K562 (cell line): ENCODE results near the gene IL4I1. TPM values are rescaled to one million over a fixed set of nuclear protein-coding genes. Genes with fewer than 3 reads are reported as not detected.

ENCODE experiments used
- CEBPG ChIP-seq, 3 experiments: fragments of 200-800 bp in 1 of 3; sonication (Bioruptor generic) in 1 of 3; sonication (generic) in 1 of 3; formaldehyde crosslinking in 1 of 3; IDR thresholded peaks in 2 of 3; conservative IDR thresholded peaks in 1 of 3; 2 replicates each; pipeline versions ENCODE4 v1.6.1 to v1.8.0; 2016 to 2022; ENCODE audit warnings: missing compliant biosample characterization in 2 of 3, missing genetic modification characterization in 2 of 3, mild to moderate bottlenecking in 1 of 3, missing genetic modification reagents in 1 of 3
- DMBX1 ChIP-seq: fragments of 250-450 bp; sonication (Bioruptor Pico); IDR thresholded peaks from 2 replicates; pipeline ENCODE4 v1.8.0; 2022; ENCODE audit warnings: inconsistent platforms, mild to moderate bottlenecking, moderate library complexity, borderline replicate concordance
- FOXJ2 ChIP-seq: fragments of 200-800 bp; sonication (Bioruptor generic); IDR thresholded peaks from 2 replicates; pipeline ENCODE4 v1.6.1; 2016; ENCODE audit warnings: missing genetic modification characterization, missing compliant biosample characterization
- GABPB1 ChIP-seq: sonication (generic); formaldehyde crosslinking; IDR thresholded peaks from 2 replicates; pipeline ENCODE4 v1.8.0; 2022; ENCODE audit warnings: mild to moderate bottlenecking, missing genetic modification reagents
- HDAC2 ChIP-seq: fragments of 450-650 bp; IDR thresholded peaks from 2 replicates; pipeline ENCODE4 v1.6.1; 2016; ENCODE audit warnings: mild to moderate bottlenecking
- KDM5B ChIP-seq: fragments of 200-600 bp; sonication (generic); IDR thresholded peaks from 2 replicates; pipeline ENCODE4 v1.6.1; 2012; ENCODE audit warnings: low read depth, mild to moderate bottlenecking, moderate library complexity, low read length, control low read depth, inconsistent platforms; ENCODE audit not compliant: insufficient replicate concordance
- MBD2 ChIP-seq: sonication (generic); IDR thresholded peaks from 2 replicates; pipeline ENCODE4 v1.6.1; 2016; ENCODE audit warnings: low read depth, borderline replicate concordance
- NBN ChIP-seq: fragments of 450-650 bp; IDR thresholded peaks from 2 replicates; pipeline ENCODE4 v1.6.1; 2016; ENCODE audit warnings: low read depth, mild to moderate bottlenecking
- NR2F6 ChIP-seq: fragments of 450-650 bp; formaldehyde crosslinking; IDR thresholded peaks from 2 replicates; pipeline ENCODE4 v1.4.0; 2020; ENCODE audit warnings: mild to moderate bottlenecking
- PCBP1 ChIP-seq: fragments of 200-400 bp; formaldehyde crosslinking; IDR thresholded peaks from 2 replicates; pipeline ENCODE4 v1.6.1; 2018; ENCODE audit warnings: mild to moderate bottlenecking, low read depth, low read length; ENCODE audit not compliant: poor library complexity, severe bottlenecking
- RAD51 ChIP-seq: fragments of 450-650 bp; IDR thresholded peaks from 2 replicates; pipeline ENCODE4 v1.7.1; 2016; ENCODE audit warnings: low read depth, mild to moderate bottlenecking, borderline replicate concordance
- RBM15 ChIP-seq: fragments of 200-400 bp; formaldehyde crosslinking; IDR thresholded peaks from 2 replicates; pipeline ENCODE4 v1.6.1; 2018; ENCODE audit warnings: mild to moderate bottlenecking, low read length, moderate library complexity; ENCODE audit not compliant: insufficient read depth
- SLC30A9 ChIP-seq: fragments of 250-450 bp; sonication (Bioruptor Pico); IDR thresholded peaks from 2 replicates; pipeline ENCODE4 v1.8.0; 2022; ENCODE audit warnings: mild to moderate bottlenecking, moderate library complexity
- SMARCC2 ChIP-seq: fragments of 450-650 bp; IDR thresholded peaks from 2 replicates; pipeline ENCODE4 v1.6.1; 2017; ENCODE audit warnings: antibody characterized with exemption, moderate library complexity, mild to moderate bottlenecking, low read depth
- TCFL5 ChIP-seq: fragments of 250-450 bp; sonication (Bioruptor Pico); conservative IDR thresholded peaks from 2 replicates; pipeline ENCODE4 v1.6.1; 2021; ENCODE audit warnings: mild to moderate bottlenecking, moderate library complexity, matching md5 sums
- TFAM ChIP-seq: fragments of 250-450 bp; sonication (Bioruptor Pico); conservative IDR thresholded peaks from 2 replicates; pipeline ENCODE4 v1.5.0; 2021; ENCODE audit warnings: mild to moderate bottlenecking, moderate library complexity
- TOE1 ChIP-seq, 2 experiments: fragments of 450-650 bp in 1 of 2; sonication (generic) in 1 of 2; formaldehyde crosslinking in 1 of 2; IDR thresholded peaks; 2 replicates each; pipeline versions ENCODE4 v1.7.1 to v1.8.0; 2016 to 2022; ENCODE audit warnings: borderline replicate concordance in 2 of 2, mild to moderate bottlenecking in 2 of 2, antibody characterized with exemption in 1 of 2, inconsistent platforms in 1 of 2, low read depth in 1 of 2, missing genetic modification reagents in 1 of 2, moderate library complexity in 1 of 2
- XRCC4 ChIP-seq: IDR thresholded peaks from one replicate; pipeline ENCODE4 v1.6.1; 2011; ENCODE audit not compliant: insufficient read depth, insufficient read length; ENCODE audit errors: extremely low read depth
- ZNF165 ChIP-seq: fragments of 250-450 bp; sonication (Bioruptor Pico); IDR thresholded peaks from 2 replicates; pipeline ENCODE4 v1.4.0; 2020; ENCODE audit warnings: borderline replicate concordance
- ZNF518B ChIP-seq: fragments of 250-450 bp; sonication (Bioruptor Pico); IDR thresholded peaks from 2 replicates; pipeline ENCODE4 v1.5.0; 2021; ENCODE audit warnings: mild to moderate bottlenecking, moderate library complexity
- polyA plus RNA-seq, 8 experiments: library from polyadenylated mRNA; depleted of rRNA in 4 of 8; stranded (reverse) in 5 of 8; unstranded in 3 of 8; fragments of >200 nt; fragmentation: Nextera tagmentation in 2 of 8; fragmentation: Illumina TruSeq in 1 of 8; extraction: Ambion mirVana in 2 of 8; extraction: Trizol in 1 of 8; gene quantifications; 2 replicates each; pipeline versions ENCODE4 v1.2.1 to v1.2.3, GENCODE V29; 2011 to 2014; ENCODE audit warnings: inconsistent platforms in 1 of 8, missing spikeins in 1 of 8
- total RNA-seq, 7 experiments: library from RNA; depleted of rRNA in 6 of 7; stranded (reverse); fragments of >200 nt in 6 of 7; fragmentation: Illumina TruSeq in 2 of 7; extraction: Trizol in 2 of 7; gene quantifications; 2 replicates each; pipeline versions ENCODE4 v1.2.1 to v1.2.3, GENCODE V29; 2011 to 2021; ENCODE audit warnings: low replicate concordance in 1 of 7
- TF ChIP-seq, protein P1 (sequence below): fragments of 250-450 bp; sonication (Bioruptor Pico); IDR thresholded peaks from 2 replicates; pipeline ENCODE4 v1.5.0; 2020; ENCODE audit warnings: mild to moderate bottlenecking

The IL4I1 gene
- total and polyA plus RNA-seq, 9 of the 15 experiments (the other 6 are each of a cell fraction or from before 2014, with no cell fraction given), result 0.06 to 0.95 (median 0.43) TPM; not detected in 2

DNA sequence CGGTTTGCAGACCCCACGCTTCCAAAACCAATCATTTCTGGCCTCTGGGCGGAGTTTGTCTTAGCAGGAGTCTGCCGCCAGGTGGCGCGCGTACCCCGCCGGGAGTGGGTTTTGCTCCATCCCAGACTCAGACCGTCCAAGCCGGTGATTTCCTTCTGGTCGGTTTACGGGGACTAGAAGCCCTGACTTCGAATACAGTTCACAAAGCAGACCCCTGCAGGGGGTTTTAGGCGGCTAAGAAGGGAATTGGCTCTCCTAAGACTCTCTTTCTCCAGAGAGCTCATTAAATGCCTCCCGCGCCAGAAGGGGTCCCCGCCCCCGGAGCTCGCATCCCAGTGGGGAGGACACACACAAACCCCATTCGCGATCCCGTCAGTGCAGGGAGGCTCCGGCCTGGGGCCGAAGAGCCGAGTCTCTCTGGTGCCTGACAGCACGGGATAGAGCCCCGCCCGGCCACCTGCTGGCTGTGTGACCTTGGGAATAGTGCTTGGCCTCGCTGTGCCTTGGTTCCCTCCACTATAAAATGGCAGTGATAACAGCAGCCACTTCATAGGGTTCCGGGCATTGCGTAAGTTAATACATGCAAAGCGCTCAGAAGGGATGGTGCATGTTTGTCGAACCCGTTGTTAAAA lies 41.2 kb upstream of the IL4I1 start (continued):
- no peak for TF ChIP-seq FOXJ2 (tag)
- TF ChIP-seq SMARCC2, result no peak
- no peak for TF ChIP-seq TCFL5 (CRISPR knock-in tag)
- TF ChIP-seq NBN, result 0 out of 2 replicates have a peak, but pooled peaks have one; percentile 41
- TF ChIP-seq MBD2, result no peak
- TF ChIP-seq RAD51, result no peak
- no peak for TF ChIP-seq GABPB1 (CRISPR knock-in tag)
- TF ChIP-seq HDAC2, result 0 out of 2 replicates have a peak, but pooled peaks have one; percentile 13
- no peak for TF ChIP-seq RBM15
- no peak for TF ChIP-seq XRCC4
- TF ChIP-seq CEBPG (CRISPR knock-in tag; IDR thresholded peaks at IDR 0.05), result no peak
- TF ChIP-seq CEBPG (tag; conservative IDR thresholded peaks at IDR 0.05 in 1 of 2, IDR thresholded peaks at IDR 0.05 in 1 of 2), result no peak
- no peak for TF ChIP-seq SLC30A9 (CRISPR knock-in tag)
- TF ChIP-seq NR2F6 (CRISPR knock-in tag), result no peak
- TF ChIP-seq ZNF518B (CRISPR knock-in tag), result no peak
- TF ChIP-seq, protein P1, sequence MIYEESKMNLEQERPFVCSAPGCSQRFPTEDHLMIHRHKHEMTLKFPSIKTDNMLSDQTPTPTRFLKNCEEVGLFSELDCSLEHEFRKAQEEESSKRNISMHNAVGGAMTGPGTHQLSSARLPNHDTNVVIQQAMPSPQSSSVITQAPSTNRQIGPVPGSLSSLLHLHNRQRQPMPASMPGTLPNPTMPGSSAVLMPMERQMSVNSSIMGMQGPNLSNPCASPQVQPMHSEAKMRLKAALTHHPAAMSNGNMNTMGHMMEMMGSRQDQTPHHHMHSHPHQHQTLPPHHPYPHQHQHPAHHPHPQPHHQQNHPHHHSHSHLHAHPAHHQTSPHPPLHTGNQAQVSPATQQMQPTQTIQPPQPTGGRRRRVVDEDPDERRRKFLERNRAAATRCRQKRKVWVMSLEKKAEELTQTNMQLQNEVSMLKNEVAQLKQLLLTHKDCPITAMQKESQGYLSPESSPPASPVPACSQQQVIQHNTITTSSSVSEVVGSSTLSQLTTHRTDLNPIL (CRISPR knock-in tag), result no peak
- no peak for TF ChIP-seq DMBX1 (CRISPR knock-in tag)
- no peak for TF ChIP-seq TFAM
- no peak for TF ChIP-seq PCBP1
- no peak for TF ChIP-seq ZNF165 (CRISPR knock-in tag)
- no peak for TF ChIP-seq KDM5B
- TF ChIP-seq TOE1 (IDR thresholded peaks at IDR 0.05; ENCODE audit: borderline replicate concordance), result no peak
- no peak for TF ChIP-seq TOE1 (CRISPR knock-in tag; IDR thresholded peaks at IDR 0.05; ENCODE audit: borderline replicate concordance, low read depth)
